ENCODE data around the gene MYL4. TPM values are rescaled to one million over a fixed set of nuclear protein-coding genes. Genes with fewer than 3 reads are reported as not detected.

The MYL4 gene
- total and polyA plus RNA-seq, 10 of the 15 experiments (the other 5 are each of a cell fraction or from before 2014, with no cell fraction given): 0.23 to 1.6 (median 0.58) TPM; not detected in 3

DNA sequence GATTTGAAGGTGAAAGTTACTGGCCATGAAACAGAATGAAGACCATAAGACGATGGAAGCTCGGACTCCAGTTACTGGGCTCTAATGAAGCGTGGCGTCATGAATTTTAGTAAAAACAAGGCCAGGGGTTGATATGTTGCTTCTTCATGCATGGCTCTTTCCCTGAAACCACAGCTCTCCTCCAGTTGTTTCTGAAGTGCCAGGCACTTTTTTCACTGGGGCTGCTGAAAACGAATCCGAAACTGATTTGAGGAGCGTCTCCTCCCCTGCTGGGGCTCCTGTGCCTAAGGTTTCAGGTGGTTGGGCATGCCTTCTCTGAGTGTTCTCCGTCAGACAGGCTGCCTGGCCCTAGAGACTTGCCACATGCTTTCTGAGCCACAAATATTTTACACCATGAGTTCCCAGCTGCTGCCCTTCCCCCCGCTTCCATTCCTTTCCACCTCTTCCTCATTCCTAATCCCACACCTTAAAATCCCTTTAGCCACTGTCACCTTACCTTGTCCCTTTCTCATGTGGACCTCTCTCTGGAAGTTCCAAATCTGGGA is 3.7 kb upstream of the MYL4 start (continued):
- TF ChIP-seq ZBTB33 (IDR thresholded peaks at IDR 0.05): no peak
- TF ChIP-seq, protein P1, sequence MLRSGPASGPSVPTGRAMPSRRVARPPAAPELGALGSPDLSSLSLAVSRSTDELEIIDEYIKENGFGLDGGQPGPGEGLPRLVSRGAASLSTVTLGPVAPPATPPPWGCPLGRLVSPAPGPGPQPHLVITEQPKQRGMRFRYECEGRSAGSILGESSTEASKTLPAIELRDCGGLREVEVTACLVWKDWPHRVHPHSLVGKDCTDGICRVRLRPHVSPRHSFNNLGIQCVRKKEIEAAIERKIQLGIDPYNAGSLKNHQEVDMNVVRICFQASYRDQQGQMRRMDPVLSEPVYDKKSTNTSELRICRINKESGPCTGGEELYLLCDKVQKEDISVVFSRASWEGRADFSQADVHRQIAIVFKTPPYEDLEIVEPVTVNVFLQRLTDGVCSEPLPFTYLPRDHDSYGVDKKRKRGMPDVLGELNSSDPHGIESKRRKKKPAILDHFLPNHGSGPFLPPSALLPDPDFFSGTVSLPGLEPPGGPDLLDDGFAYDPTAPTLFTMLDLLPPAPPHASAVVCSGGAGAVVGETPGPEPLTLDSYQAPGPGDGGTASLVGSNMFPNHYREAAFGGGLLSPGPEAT (IDR thresholded peaks at IDR 0.05; ENCODE audit: low read depth): peak; percentile 64; the same call in 1 of the 2 replicates
- TF ChIP-seq TARDBP (IDR thresholded peaks at IDR 0.05; ENCODE audit: borderline replicate concordance): no peak
- no peak for TF ChIP-seq CEBPB (IDR thresholded peaks at IDR 0.05; ENCODE audit: borderline replicate concordance in 1 of 2, low read depth in 2 of 2, low read length in 2 of 2)
- no peak for TF ChIP-seq ZBTB11 (CRISPR knock-in tag; IDR thresholded peaks at IDR 0.05)
- peak; percentile 31; the same call in 1 of the 2 replicates for TF ChIP-seq POLR2A (IDR thresholded peaks at IDR 0.05; ENCODE audit: low read depth, low read length)
- no peak for TF ChIP-seq MXI1 (IDR thresholded peaks at IDR 0.05; ENCODE audit: low read depth, low read length)
- TF ChIP-seq, protein P2, sequence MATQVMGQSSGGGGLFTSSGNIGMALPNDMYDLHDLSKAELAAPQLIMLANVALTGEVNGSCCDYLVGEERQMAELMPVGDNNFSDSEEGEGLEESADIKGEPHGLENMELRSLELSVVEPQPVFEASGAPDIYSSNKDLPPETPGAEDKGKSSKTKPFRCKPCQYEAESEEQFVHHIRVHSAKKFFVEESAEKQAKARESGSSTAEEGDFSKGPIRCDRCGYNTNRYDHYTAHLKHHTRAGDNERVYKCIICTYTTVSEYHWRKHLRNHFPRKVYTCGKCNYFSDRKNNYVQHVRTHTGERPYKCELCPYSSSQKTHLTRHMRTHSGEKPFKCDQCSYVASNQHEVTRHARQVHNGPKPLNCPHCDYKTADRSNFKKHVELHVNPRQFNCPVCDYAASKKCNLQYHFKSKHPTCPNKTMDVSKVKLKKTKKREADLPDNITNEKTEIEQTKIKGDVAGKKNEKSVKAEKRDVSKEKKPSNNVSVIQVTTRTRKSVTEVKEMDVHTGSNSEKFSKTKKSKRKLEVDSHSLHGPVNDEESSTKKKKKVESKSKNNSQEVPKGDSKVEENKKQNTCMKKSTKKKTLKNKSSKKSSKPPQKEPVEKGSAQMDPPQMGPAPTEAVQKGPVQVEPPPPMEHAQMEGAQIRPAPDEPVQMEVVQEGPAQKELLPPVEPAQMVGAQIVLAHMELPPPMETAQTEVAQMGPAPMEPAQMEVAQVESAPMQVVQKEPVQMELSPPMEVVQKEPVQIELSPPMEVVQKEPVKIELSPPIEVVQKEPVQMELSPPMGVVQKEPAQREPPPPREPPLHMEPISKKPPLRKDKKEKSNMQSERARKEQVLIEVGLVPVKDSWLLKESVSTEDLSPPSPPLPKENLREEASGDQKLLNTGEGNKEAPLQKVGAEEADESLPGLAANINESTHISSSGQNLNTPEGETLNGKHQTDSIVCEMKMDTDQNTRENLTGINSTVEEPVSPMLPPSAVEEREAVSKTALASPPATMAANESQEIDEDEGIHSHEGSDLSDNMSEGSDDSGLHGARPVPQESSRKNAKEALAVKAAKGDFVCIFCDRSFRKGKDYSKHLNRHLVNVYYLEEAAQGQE (IDR thresholded peaks at IDR 0.05; ENCODE audit: low read depth, low read length): no peak
- no peak for TF ChIP-seq CBX5 (IDR thresholded peaks at IDR 0.05; ENCODE audit: low read depth)
- TF ChIP-seq RCOR1 (conservative IDR thresholded peaks at IDR 0.05; ENCODE audit: low read depth, low read length): no peak
- no peak for TF ChIP-seq ETV6 (conservative IDR thresholded peaks at IDR 0.05 in 1 of 2, IDR thresholded peaks at IDR 0.05 in 1 of 2; ENCODE audit: borderline replicate concordance in 1 of 2, low read depth in 1 of 2)
- TF ChIP-seq RELA (IDR thresholded peaks at IDR 0.05; ENCODE audit: borderline replicate concordance, partially characterized antibody): no peak
- TF ChIP-seq GABPA (IDR thresholded peaks at IDR 0.05; ENCODE audit: low read depth): no peak
- peak; percentile 76; the same call in 1 of the 2 replicates for TF ChIP-seq NBN (IDR thresholded peaks at IDR 0.05)
- peak; percentile 66 for TF ChIP-seq TCF12 (IDR thresholded peaks at IDR 0.05; ENCODE audit: low read depth, low read length)
- TF ChIP-seq MYC (IDR thresholded peaks at IDR 0.05; ENCODE audit: insufficient read depth, insufficient read length, insufficient replicate concordance, low read length, severe bottlenecking): peak; percentile 49
- TF ChIP-seq NR2C2 (IDR thresholded peaks at IDR 0.05; ENCODE audit: borderline replicate concordance, control insufficient read depth, insufficient read length, low read depth): no peak
- peak; percentile 15; the same call in 1 of the 2 replicates for TF ChIP-seq ATF7 (IDR thresholded peaks at IDR 0.05; ENCODE audit: low read depth)
- no peak; the same call in 1 of the 2 replicates for TF ChIP-seq CREB1 (IDR thresholded peaks at IDR 0.05; ENCODE audit: low read depth)
- 0 out of 2 replicates have a peak, but pooled peaks have one; percentile 70 for TF ChIP-seq PAX8 (IDR thresholded peaks at IDR 0.05)

All from GM12878 (cell line).